COR-L47 (cell line): ENCODE measurements around the gene TSR3.
A peak's percentile ranks its signal among the peaks of the same experiment; 100 is the strongest.
"Not testable (repeated sequence)": the region's sequence is repeated elsewhere in the genome, so short reads cannot be mapped to it uniquely, and the experiment has no call there.

ENCODE experiments used
- DNase-seq: peaks from one replicate; lab custom pipeline; 2025; lab: John Stamatoyannopoulos, UW

TSR3 gene

GRCh38 chr16:1337486-1337885 lies 14.2 kb downstream of the TSR3 start:
- no peak for DNase-seq

- no peak for DNase-seq
Observed at GRCh38 chr16:1336619-1337018, 15.1 kb downstream of the TSR3 start.

GRCh38 chr16:1335996-1336395 lies 15.7 kb downstream of the TSR3 start:
- DNase-seq, result peak; percentile 40

- DNase-seq, result peak; percentile 80
Observed at GRCh38 chr16:1335211-1335971, 16.3 kb downstream of the TSR3 start.

GRCh38 chr16:1334739-1335138 lies 16.9 kb downstream of the TSR3 start:
- DNase-seq, result no peak

- DNase-seq, result peak; percentile 36
Observed at GRCh38 chr16:1333854-1334700, 17.6 kb downstream of the TSR3 start.

GRCh38 chr16:1333149-1333812 lies 18.4 kb downstream of the TSR3 start, which contains the start of gene BAIAP3:
BAIAP3 (plus strand) TSS chr16:1333645; CDS start chr16:1338550, 4,905 bp downstream.
- no peak for DNase-seq

GRCh38 chr16:1332618-1333148 lies 19.0 kb downstream of the TSR3 start:
- no peak for DNase-seq

- DNase-seq, result peak; percentile 97
Observed at GRCh38 chr16:1331712-1332617, 19.7 kb downstream of the TSR3 start.

- no peak for DNase-seq
Observed at GRCh38 chr16:1330931-1331711, 20.6 kb downstream of the TSR3 start.

- no peak for DNase-seq
Observed at GRCh38 chr16:1330260-1330914, 21.3 kb downstream of the TSR3 start.

GRCh38 chr16:1328961-1329360 lies 22.7 kb downstream of the TSR3 start:
- DNase-seq, result not testable (repeated sequence)

GRCh38 chr16:1328136-1328535 lies 23.5 kb downstream of the TSR3 start:
- DNase-seq, result not testable (repeated sequence)

GRCh38 chr16:1327619-1327947 lies 24.1 kb downstream of the TSR3 start:
- DNase-seq, result no peak

- DNase-seq, result no peak
Observed at GRCh38 chr16:1326946-1327618, 24.6 kb downstream of the TSR3 start.

- DNase-seq, result no peak
Observed at GRCh38 chr16:1326391-1326790, 25.3 kb downstream of the TSR3 start.

- no peak for DNase-seq
Observed at GRCh38 chr16:1325673-1326371, 25.9 kb downstream of the TSR3 start.

- DNase-seq, result no peak
Observed at GRCh38 chr16:1325261-1325660, 26.4 kb downstream of the TSR3 start.
